Measurements from ENCODE around the gene ALK. TPM values are rescaled to one million over a fixed set of nuclear protein-coding genes. Genes with fewer than 3 reads are reported as not detected.

ALK gene
- total RNA-seq, 1 experiment from 2014 or later: not detected

DNA sequence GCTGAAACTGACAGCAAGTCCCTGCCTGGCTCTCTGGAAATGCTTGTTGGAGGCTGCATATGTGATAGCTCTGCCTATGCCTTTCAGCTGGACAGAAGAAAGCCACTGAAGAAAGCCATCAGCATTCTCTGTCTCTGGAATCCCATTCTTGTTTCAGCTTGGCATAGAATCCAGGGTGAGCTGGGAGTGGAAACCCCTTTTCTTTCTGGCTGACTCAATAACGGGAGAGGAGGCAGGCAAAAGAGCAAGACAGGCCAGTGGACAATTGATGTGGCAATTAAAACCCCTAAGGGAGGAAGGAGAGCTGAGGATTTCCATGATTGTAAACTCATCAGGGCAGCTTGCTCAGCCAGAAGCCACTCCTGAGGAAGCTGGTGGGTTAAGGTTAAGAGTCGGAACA, 598.1 kb downstream of the ALK start:
- WGBS (ENCODE audit: extremely low coverage, insufficient read length, low lambda C conversion rate): no CpG with 5 or more reads among the region's 2 CpGs
- Histone ChIP-seq H3K79me1 (ENCODE audit: insufficient read depth, low read depth, low read length, poor library complexity, severe bottlenecking) (no peaks in the 10 kb centered on the region), H3K27ac (ENCODE audit: insufficient read length, low read depth, low read length) (no peak overlapping the region), H3K4me1 (ENCODE audit: insufficient read depth, low read length) (no peaks in the 10 kb centered on the region), H3K79me2 (ENCODE audit: insufficient read depth, low read length) (no peaks in the 10 kb centered on the region), H4K20me1 (ENCODE audit: control insufficient read depth, insufficient read depth, insufficient read length) (no peaks in the 10 kb centered on the region), H2AK5ac (ENCODE audit: insufficient read length, low read length) (no peak overlapping the region), H2BK12ac (ENCODE audit: insufficient read length, low read depth, low read length) (no peak overlapping the region), H4K91ac (ENCODE audit: insufficient read length, low read depth, low read length) (no peak overlapping the region), H2BK120ac (ENCODE audit: low read depth, low read length, poor library complexity, severe bottlenecking) (no peak overlapping the region), H3K23ac (ENCODE audit: insufficient read length, low read depth, low read length) (no peak overlapping the region), H3K9ac (ENCODE audit: extremely low read depth, insufficient read length, low read length) (no peak overlapping the region), H3K14ac (ENCODE audit: insufficient read depth, low read length) (no peak overlapping the region), H2AFZ (ENCODE audit: low read length) (no peak overlapping the region), H3K27me3 (ENCODE audit: insufficient read depth, low read length) (no peaks in the 10 kb centered on the region), H3K4ac (ENCODE audit: low read depth, low read length) (no peak overlapping the region), H2BK15ac (ENCODE audit: low read depth, low read length) (no peak overlapping the region), H4K8ac (replicated peaks; ENCODE audit: insufficient read length, low read depth, low read length) (no peak overlapping the region), H2BK20ac (ENCODE audit: low read depth, low read length, poor library complexity, severe bottlenecking) (no peak overlapping the region), H3K9me3 (ENCODE audit: control insufficient read depth, low read depth, low read length) (no peaks in the 10 kb centered on the region), H3T11ph (ENCODE audit: low read length) (no peak overlapping the region), H2BK5ac (ENCODE audit: insufficient read length, low read length) (no peak overlapping the region), H3K18ac (ENCODE audit: insufficient read length, low read depth, low read length) (no peak overlapping the region), H3K23me2 (ENCODE audit: insufficient read length, low read depth, low read length, poor library complexity, severe bottlenecking) (no peaks in the 10 kb centered on the region), H3K56ac (ENCODE audit: insufficient read length, low read depth, low read length) (no peak overlapping the region), H4K5ac (ENCODE audit: insufficient read length, low read depth, low read length) (no peak overlapping the region), H3K4me2 (ENCODE audit: insufficient read depth, insufficient read length, low read length) (no peak overlapping the region)
- Mint-ChIP-seq H3K27me3 (ENCODE audit: low read depth) (peaks cover 4% of the 10 kb centered on the region), H3K27ac (no peak overlapping the region), H3K4me3 (no peak overlapping the region), H3K9me3 (no peaks in the 10 kb centered on the region), H3K36me3 (ENCODE audit: insufficient read depth in 1 of 3, low read depth in 3 of 3) (no peaks in the 10 kb centered on the region), H3K4me1 (peaks cover 8% of the 10 kb centered on the region in 2 experiments; a peak in 3 of 4 replicates)
- DNase-seq: no peak
- no peak for TF ChIP-seq CTCF (conservative IDR thresholded peaks at IDR 0.05)
